ENCODE data around the gene C16orf54.
A peak's percentile ranks its signal among the peaks of the same experiment; 100 is the strongest.
"Not testable (repeated sequence)": the region's sequence is repeated elsewhere in the genome, so short reads cannot be mapped to it uniquely, and the experiment has no call there.

The C16orf54 gene

DNA sequence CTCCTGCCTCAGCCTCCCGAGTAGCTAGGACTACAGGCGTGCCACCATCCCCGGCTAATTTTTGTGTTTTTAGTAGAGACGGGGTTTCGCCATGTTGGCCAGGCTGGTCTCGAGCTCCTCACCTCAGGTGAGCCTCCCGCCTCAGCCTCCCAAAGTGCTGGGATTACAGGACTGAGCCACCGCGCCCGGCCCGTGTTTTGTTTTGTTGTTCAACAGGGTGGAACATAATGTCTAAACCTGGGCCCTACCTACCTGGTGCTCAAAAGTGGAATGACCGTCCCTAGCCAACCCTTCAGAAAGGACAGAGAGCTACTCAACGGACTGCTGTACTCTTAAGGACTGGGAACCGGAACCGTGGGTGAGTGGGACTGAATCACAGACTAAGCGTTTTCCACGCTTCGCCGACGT lies 44.0 kb upstream of the C16orf54 start:
- TF ChIP-seq, protein P1, sequence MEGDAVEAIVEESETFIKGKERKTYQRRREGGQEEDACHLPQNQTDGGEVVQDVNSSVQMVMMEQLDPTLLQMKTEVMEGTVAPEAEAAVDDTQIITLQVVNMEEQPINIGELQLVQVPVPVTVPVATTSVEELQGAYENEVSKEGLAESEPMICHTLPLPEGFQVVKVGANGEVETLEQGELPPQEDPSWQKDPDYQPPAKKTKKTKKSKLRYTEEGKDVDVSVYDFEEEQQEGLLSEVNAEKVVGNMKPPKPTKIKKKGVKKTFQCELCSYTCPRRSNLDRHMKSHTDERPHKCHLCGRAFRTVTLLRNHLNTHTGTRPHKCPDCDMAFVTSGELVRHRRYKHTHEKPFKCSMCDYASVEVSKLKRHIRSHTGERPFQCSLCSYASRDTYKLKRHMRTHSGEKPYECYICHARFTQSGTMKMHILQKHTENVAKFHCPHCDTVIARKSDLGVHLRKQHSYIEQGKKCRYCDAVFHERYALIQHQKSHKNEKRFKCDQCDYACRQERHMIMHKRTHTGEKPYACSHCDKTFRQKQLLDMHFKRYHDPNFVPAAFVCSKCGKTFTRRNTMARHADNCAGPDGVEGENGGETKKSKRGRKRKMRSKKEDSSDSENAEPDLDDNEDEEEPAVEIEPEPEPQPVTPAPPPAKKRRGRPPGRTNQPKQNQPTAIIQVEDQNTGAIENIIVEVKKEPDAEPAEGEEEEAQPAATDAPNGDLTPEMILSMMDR (conservative IDR thresholded peaks at IDR 0.05; ENCODE audit: low read depth, low read length): no peak
- H3K4me3 ChIP-seq (ENCODE audit: low read depth, low read length): peak overlapping the region; percentile 97
- DNase-seq (ENCODE audit: low read depth): no peak

DNA sequence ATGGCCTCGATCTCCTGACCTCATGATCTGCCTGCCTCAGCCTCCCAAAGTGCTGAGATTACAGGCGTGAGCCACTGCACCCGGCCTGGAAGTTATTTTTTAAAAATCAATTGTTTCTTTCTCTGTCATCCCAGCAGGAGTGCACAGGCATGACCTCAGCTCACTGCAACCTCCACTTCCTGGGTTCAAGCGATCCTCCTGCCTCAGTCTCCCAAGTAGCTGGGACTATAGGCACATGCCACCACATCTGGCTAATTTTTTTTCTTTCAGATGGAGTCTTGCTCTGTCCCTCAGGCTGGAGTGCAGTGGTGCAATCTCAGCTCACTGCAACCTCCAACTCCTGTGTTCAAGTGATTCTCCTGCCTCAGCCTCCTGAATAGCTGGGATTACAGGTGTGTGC lies 41.4 kb upstream of the C16orf54 start:
- not testable (repeated sequence) for DNase-seq (ENCODE audit: low read depth); H3K4me3 ChIP-seq (ENCODE audit: low read depth, low read length)

DNA sequence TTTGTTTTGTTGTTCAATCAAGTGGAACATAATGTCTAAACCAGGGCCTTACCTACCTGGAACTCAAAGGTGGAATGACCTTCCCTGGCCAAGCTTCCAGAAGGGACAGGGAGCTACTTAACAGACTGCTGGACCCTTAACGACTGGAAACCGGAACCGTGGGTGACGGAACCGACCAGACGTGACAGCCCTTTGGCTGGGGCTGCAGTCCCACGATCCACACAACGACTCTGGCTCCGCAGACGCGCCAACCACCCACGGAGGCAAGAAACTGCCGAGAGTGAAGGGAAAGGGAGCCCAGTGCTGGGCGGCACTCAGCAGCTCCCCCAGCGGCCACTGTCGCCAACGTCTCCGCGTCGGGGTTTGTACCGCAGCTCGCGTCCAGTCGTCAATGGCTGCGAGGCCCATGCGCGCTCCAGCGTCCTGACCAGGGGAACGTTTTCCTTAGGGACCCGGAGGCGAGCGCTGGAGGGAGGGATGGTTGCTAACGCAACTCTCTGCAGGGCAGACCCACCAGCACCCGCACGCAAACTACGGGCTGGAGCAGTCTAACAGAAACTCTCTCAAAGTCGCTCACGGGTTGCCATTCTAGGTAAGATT lies 39.2 kb upstream of the C16orf54 start:
- H3K4me3 ChIP-seq (ENCODE audit: low read depth, low read length): peak overlapping the region; percentile 55
- DNase-seq (ENCODE audit: low read depth): peak; percentile 69
- TF ChIP-seq, protein P1 (conservative IDR thresholded peaks at IDR 0.05; ENCODE audit: low read depth, low read length): peak; percentile 86

DNA sequence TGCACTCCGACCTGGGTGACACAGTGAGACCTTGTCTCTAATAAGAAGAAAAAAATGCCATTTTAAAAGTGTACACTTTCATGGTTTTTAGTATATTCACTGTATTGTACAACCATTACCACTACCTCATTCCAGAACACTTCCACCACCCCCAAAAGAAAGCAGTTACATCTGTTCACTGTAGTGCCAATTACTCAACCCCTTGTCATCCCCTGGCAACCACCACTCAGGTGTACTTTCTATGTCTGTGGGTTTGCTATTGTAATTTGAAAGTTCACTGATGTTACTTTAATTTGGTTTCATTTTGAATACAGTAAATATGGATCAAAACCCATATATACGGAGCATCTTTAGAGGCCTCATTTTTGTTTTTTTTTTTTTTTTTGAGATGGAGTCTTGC lies 38.4 kb upstream of the C16orf54 start:
- no peak for DNase-seq (ENCODE audit: low read depth)
- H3K4me3 ChIP-seq (ENCODE audit: low read depth, low read length): no peak overlapping the region
- TF ChIP-seq, protein P1 (conservative IDR thresholded peaks at IDR 0.05; ENCODE audit: low read depth, low read length): no peak

DNA sequence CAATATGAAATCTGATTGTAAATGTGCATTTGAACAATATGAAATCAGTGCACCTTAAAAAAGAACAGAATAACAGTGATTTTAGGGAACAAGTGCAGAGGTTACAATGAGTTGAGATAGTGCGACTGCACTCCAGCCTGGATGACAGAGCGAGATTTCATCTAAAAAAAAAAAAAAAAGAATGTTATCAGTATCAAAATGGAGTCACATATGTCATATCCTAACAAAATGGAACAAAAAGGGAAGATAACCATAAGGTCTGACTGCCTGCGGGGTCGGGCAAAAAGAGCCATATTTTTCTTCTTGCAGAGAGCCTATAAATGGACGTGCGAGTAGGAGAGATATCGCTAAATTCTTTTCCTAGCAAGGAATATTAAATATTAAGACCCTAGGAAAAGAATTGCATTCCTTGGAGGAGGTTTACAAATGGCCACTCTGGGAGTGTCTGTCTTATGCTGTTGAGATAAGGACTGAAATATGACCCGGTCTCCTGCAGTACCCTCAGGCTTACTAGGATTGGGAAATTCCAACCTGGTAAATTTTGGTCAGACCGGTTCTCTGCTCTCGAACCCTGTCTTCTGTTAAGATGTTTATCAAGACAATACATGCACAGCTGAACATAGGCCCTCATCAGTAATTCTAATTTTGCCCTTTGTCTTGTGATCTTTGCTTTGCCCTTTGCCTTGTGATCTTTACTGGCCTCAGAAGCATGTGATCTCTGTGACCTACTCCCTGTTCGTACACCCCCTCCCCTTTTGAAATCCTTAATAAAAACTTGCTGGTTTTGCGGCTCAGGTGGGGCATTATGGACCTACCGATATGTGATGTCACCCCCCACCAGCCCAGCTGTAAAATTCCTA lies 37.5 kb upstream of the C16orf54 start:
- DNase-seq (ENCODE audit: low read depth); H3K4me3 ChIP-seq (ENCODE audit: low read depth, low read length): not testable (repeated sequence)

DNA sequence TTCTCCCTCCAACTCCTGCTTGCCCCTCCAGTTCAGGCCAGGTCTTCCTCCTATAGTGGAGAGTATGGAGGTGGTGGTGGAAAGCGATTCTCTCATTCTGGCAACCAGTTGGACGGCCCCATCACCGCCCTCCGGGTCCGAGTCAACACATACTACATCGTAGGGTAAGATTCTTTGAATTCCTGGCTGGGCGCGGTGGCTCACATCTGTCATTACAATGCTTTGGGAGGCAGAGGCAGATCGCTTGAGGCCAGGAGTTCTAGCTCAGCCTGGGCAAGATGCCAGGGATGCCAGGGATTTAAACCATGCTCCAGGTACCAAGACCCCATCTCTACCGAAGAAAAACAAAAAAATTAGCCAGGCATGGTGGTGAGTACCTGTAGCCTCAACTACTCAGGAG lies 33.7 kb upstream of the C16orf54 start:
- TF ChIP-seq, protein P1 (conservative IDR thresholded peaks at IDR 0.05; ENCODE audit: low read depth, low read length): no peak
- no peak for DNase-seq (ENCODE audit: low read depth)
- no peak overlapping the region for H3K4me3 ChIP-seq (ENCODE audit: low read depth, low read length)

DNA sequence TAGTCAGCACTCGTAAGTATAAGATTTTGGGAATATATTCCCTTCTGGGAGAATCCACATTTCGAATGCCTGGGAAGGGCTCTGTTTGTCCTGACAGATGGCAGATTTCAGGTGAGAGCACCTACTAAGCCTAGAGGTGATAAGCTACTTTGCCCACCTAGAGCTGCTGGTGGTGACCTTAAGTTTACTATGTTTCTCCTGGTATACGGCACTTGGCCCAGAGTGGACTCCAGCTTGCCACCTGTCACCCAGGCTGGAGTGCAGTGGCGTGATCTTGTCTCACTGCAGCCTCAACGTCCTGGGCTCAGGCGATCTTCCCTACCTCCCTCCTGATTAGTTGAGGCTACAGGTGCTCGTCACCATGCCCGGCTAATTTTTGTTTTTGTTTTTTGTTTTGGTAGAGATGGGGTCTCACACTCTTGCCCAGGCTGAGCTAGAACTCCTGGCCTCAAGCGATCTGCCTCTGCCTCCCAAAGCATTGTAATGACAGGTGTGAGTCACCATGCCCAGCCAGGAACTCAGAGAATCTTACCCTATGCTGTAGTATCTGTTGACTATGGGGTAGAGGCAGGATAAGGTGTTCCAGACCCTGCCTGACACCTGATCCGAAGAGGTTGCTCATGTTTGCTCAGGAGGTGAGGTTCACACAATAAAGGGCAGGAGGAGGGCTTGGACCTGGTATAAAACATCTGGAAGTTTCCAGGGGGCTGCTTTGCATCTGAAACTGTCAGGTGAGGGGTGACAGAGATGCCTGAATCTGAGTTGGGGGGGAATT lies 32.0 kb upstream of the C16orf54 start, which contains the start of gene ZG16:
Gene ZG16 (plus strand): TSS at position 681 of the 775 bp plus-strand sequence. CDS start 1,011 bp downstream, outside the sequence.
- TF ChIP-seq, protein P1 (conservative IDR thresholded peaks at IDR 0.05; ENCODE audit: low read depth, low read length): no peak
- DNase-seq (ENCODE audit: low read depth): no peak
- H3K4me3 ChIP-seq (ENCODE audit: low read depth, low read length): no peak within 1 kb of the TSS

Measured in choroid plexus epithelial cell (primary cell).